Keratinocyte (primary cell): ENCODE data around the gene DENND5B.

Source experiments
- EZH2 ChIP-seq: IDR thresholded peaks from one replicate; pipeline ENCODE4 v1.6.1; 2012; ENCODE audit warnings: inconsistent platforms, mild to moderate bottlenecking, low read length, moderate library complexity
- TF ChIP-seq, protein P1 (sequence below), 3 experiments: IDR thresholded peaks in 1 of 3; conservative IDR thresholded peaks in 1 of 3; optimal IDR thresholded peaks in 1 of 3; 2 replicates in 2 of 3; 3 replicates in 1 of 3; pipeline versions ENCODE3 to v1.5.1; 2011; ENCODE audit warnings: low read length in 3 of 3, mild to moderate bottlenecking in 3 of 3, moderate library complexity in 2 of 3, control low read depth in 1 of 3, inconsistent platforms in 1 of 3; ENCODE audit not compliant: insufficient read depth in 2 of 3; ENCODE audit errors: extremely low read depth in 1 of 3

GRCh38 chr12:31557707-31558106 lies 33.2 kb downstream of the DENND5B start:
- TF ChIP-seq, protein P1, sequence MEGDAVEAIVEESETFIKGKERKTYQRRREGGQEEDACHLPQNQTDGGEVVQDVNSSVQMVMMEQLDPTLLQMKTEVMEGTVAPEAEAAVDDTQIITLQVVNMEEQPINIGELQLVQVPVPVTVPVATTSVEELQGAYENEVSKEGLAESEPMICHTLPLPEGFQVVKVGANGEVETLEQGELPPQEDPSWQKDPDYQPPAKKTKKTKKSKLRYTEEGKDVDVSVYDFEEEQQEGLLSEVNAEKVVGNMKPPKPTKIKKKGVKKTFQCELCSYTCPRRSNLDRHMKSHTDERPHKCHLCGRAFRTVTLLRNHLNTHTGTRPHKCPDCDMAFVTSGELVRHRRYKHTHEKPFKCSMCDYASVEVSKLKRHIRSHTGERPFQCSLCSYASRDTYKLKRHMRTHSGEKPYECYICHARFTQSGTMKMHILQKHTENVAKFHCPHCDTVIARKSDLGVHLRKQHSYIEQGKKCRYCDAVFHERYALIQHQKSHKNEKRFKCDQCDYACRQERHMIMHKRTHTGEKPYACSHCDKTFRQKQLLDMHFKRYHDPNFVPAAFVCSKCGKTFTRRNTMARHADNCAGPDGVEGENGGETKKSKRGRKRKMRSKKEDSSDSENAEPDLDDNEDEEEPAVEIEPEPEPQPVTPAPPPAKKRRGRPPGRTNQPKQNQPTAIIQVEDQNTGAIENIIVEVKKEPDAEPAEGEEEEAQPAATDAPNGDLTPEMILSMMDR (optimal IDR thresholded peaks at IDR 0.05 in 1 of 3, IDR thresholded peaks at IDR 0.05 in 1 of 3, conservative IDR thresholded peaks at IDR 0.05 in 1 of 3; ENCODE audit: extremely low read depth in 1 of 3, insufficient read depth in 2 of 3, low read length in 3 of 3) = no peak
- TF ChIP-seq EZH2 = no peak
